ENCODE results near the gene CD164.
"Not testable (repeated sequence)": the region's sequence is repeated elsewhere in the genome, so short reads cannot be mapped to it uniquely, and the experiment has no call there.

Gene CD164

GRCh38 chr6:109373762-109374161 lies 8.5 kb downstream of the CD164 start:
- DNase-seq, result no peak

DNA sequence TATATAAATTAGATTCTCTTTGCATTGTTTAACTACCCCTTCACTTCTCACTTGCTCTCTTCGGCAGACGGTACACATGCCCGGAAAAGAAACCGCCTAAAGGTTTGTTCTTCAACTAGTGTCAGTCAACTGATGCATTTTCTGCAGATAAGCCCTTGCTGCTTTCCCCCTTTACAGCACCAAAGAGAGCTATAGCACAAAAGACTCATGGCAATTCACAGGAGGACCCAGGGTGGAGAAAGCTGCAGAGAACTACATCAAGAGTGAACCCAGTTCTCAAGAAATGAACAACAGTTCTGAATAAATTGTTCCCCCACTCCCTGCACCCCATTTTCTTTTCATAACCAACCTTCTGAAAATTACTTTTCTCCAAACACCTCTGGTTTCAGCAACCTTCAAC lies 8.9 kb downstream of the CD164 start:
- DNase-seq, result no peak

- no peak for DNase-seq
These were observed 10.1 kb downstream of the CD164 start for GRCh38 chr6:109372130-109372529.

DNA sequence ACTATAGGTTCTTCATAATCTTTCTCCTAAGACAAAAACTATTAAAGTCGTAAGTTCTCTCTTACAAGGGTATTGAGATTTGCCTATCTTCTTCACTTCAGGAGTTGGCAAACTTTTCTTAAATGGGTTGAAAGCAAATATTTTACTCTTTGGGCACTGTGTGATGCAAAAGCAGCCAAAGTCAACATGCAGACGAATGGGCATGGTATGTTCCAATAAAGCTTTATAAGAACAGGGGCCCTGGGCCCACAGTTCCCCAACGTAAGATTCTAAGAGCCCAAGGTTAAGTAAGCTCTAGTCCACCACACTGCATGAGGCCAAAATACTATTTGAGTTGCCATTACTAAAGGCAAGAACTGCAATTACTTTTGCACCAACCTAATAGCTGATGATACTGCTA lies 11.5 kb downstream of the CD164 start:
- DNase-seq, result no peak

GRCh38 chr6:109370336-109370735 lies 11.9 kb downstream of the CD164 start:
- DNase-seq, result no peak

DNA sequence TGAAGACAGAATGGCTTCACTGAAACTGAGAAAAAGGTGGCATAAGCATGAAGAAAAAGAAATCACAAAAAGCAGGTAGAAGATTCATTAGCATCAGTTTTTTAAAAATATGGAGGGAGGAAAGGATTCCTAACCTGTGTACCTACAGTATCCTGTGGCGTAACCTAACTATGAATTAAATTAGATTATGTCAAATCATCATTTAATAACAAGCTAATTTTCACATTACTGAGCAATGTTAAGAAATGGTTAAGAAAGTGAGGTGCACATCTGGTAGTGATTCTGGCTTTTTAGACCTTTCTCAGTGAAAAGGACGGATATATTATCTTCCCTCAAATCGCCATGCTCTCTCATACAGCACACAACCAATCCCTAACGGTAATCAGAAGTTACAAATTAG lies 12.5 kb downstream of the CD164 start:
- no peak for DNase-seq

GRCh38 chr6:109364382-109365078 lies 17.7 kb downstream of the CD164 start:
- DNase-seq, result not testable (repeated sequence)

- no peak for DNase-seq
These were observed 18.5 kb downstream of the CD164 start for GRCh38 chr6:109363753-109364152.

DNA sequence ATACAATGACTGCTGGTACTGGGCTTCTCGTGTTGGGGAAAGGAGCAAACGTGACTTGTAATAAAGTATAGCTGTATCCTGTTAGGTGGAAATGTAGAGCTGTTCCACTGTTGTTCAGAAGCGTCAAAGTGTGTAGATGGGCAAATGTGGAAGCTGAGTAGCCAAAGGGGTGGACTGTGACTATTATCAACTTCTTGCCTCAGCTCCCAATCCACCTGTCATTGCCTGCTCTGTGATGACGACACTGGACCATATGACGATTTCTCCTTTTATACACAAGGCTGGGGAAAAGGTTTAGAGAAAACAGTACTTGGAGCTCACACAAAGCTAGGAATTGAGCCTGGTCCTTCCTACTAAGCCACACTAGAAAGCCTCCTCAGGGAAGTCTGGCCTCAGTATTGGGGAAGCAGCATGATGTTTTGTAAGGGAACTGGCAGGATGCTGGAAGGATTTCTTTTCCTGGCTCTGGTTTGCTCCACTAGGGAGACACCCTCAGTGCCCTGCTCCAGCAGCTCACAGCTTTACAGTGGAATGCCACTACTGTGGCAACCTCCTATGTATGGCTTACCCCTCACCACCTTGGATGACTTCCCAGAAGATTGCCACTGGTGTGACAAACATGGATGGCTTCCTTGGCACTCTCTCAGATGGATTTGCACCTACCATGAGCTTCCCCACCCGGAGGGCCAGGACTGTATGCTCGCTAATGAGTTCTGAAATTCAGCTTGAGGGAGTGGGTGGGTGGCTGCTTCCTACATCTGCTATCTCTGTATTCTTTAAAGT lies 20.0 kb downstream of the CD164 start:
- no peak for DNase-seq

- DNase-seq, result no peak
These were observed 21.5 kb downstream of the CD164 start for GRCh38 chr6:109360791-109361190.

- DNase-seq, result no peak
These were observed 22.0 kb downstream of the CD164 start for GRCh38 chr6:109360281-109360680.

- DNase-seq, result no peak
These were observed 23.0 kb downstream of the CD164 start for GRCh38 chr6:109359248-109359647.

- no peak for DNase-seq
These were observed 24.1 kb downstream of the CD164 start for GRCh38 chr6:109358204-109358603.

GRCh38 chr6:109356237-109356636 lies 26.0 kb downstream of the CD164 start:
- no peak for DNase-seq

DNA sequence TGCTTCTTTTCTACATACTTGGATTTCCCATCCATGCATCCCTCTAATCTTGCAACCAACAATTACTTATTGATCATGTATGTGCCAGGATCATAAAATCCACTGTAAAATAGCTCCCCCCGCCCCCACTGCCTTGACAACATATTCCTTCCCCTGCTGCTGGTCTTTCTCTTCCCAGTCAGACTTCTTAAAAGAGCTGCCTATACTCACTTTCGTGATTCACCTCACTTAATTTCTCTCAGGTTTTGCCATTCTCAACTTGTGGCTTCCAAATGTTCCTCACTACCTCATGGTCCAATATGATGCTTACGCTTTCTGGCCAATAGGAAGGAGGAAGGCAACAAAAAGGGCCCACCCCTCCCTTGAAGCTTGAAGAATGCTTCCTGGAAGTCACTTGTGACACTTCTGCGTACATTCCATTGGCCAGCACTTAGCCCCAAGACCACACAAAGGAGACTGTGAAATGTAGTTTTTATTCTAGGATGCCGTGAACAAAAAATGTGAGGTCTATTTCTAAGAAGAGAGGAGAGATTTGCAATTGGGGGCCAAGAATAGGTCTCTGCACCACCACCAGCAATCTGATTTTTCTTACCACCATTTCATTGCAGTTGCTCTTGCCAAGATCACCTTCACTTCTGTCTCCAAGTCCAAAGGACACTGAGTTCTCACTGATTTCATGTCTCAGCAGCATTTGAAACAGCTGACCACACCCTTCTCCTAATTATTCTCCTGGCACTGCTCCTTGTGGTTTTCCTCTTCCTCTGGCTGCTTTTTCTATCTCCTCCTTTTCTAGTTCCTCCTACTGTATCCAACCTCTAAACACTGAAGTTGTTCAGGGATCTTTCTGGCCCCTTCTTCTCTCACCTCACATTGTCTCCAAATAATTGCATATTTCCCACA lies 30.8 kb downstream of the CD164 start:
- DNase-seq, result no peak

- no peak for DNase-seq
These were observed 32.8 kb downstream of the CD164 start for GRCh38 chr6:109349419-109349987.

GRCh38 chr6:109348226-109348625 lies 34.0 kb downstream of the CD164 start:
- no peak for DNase-seq

DNA sequence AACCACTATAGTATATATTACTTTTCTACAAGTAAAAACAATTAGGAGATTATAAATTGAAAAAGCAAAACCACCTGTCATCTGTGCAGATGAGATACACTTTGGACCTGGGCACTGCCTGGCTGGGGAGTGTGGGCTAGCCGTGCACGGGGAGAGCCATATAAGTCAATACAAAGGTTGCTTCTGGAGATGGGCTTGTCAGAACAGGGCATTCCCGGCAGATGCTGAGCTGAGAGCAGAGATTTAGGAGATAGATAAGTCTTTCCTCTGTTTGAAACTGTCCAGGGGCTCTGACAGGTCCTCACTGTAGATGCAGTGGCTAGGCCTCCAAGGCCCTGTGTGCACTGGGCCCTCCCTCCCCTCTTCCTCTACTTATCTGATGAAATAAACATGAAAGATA lies 34.5 kb downstream of the CD164 start:
- no peak for DNase-seq

DNA sequence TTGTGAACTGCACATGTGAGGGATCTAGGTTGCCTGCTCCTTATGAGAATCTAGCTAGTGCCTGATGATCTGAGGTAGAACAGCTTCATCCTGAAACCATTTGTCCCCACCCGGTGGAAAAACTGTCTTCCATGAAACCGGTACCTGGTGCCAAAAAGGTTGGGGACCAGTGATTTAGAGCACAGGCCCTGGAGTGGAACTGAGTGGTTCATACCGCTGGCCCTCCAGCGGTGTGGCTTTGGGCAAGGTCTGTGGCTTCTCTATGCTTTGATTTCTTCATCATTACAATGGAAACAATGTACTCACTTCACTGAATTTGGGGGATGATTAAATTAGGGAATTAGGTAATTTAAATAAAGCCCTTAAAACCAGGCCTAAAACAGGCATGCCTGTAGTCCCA lies 36.3 kb downstream of the CD164 start:
- no peak for DNase-seq

- no peak for DNase-seq
These were observed 38.0 kb downstream of the CD164 start for GRCh38 chr6:109344226-109344625.

- no peak for DNase-seq
These were observed 38.7 kb downstream of the CD164 start for GRCh38 chr6:109343518-109343917.

DNA sequence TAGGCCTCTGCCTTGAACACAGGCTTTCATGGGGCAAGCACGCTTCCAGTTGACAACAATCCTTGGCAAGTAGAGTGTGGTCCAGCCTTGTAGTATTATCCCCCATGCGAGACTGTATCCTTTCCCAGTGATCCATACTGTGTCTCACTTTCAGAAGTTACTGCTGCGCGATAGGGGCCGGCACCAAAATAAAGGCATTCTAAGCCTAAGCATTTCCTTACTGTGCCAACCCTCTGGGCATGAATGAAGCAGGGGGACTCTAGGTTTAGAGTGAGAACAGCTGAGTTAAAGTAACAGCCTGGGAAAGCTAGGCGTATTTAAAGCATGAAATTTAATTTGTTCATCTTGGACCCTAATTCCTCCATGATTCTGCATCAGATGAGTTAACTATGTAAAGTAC lies 39.4 kb downstream of the CD164 start:
- DNase-seq, result no peak

DNA sequence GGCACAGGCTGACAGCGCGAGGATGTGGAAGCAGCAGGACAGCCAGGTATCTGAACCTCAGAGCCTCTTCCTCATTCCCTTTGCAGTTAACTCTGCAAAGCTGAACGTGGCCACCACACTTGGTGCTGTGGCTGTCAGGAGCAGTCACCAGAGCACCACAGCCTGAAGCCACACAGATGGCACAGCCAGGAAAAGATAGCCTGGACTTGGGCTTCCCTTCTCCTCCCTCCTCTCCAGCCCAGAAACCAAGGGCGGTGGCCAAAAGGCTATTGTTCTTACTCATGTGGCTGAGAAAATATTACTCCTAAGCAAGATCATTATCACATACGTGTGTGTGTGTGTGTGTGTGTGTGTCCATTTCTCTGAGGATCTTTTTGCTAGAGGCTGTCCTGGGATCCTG lies 39.8 kb downstream of the CD164 start:
- no peak for DNase-seq

All from NCI-H2227 treated with DMSO at 0.1 percent for 48 hours (cell line).